SK-N-SH (cell line): ENCODE data around the gene TRIM65. TPM values are rescaled to one million over a fixed set of nuclear protein-coding genes. Genes with fewer than 3 reads are reported as not detected.

Experiments used
- CTCF ChIA-PET: fragments of 300-600, 350-600 bp; formaldehyde crosslinking; extraction: SDS; loops from one replicate; lab custom pipeline; 2021; lab: Yijun Ruan, JAX
- POLR2A ChIA-PET: fragments of 350-600 bp; sonication (Branson Sonifier 250); formaldehyde crosslinking; extraction: SDS; loops from one replicate; lab custom pipeline; 2020; ENCODE audit warnings: antibody characterized with exemption, inconsistent platforms; lab: Yijun Ruan, JAX
- DNase-seq: peaks from one replicate; pipeline ENCODE4 v3.0.0; 2012
- H2AFZ ChIP-seq: fragments of 200-600 bp; sonication (generic); 2 replicates; pipeline ENCODE4 v1.8.1; 2016; ENCODE audit warnings: antibody characterized with exemption, mild to moderate bottlenecking, low read depth
- H3F3A ChIP-seq: fragments of 200-600 bp; sonication (generic); replicated peaks from 2 replicates; pipeline ENCODE3; 2016; ENCODE audit warnings: antibody characterized with exemption, mild to moderate bottlenecking; ENCODE audit not compliant: insufficient read depth
- H3K27ac ChIP-seq, 2 experiments: fragments of 200-500 bp in 1 of 2; fragments of 200-600 bp in 1 of 2; sonication (Bioruptor generic) in 1 of 2; sonication (generic), shearing (Covaris generic) in 1 of 2; 2 replicates each; pipeline versions ENCODE4 v1.5.1 to v1.6.1; 2014 to 2016; ENCODE audit warnings: low read depth in 2 of 2, inconsistent platforms in 1 of 2, low read length in 1 of 2, mild to moderate bottlenecking in 1 of 2, mixed read lengths in 1 of 2
- H3K27me3 ChIP-seq: fragments of 200-600 bp; sonication (generic), shearing (Covaris generic); 2 replicates; pipeline ENCODE4 v1.6.1; 2016; ENCODE audit warnings: mixed run types; ENCODE audit not compliant: insufficient read depth
- H3K36me3 ChIP-seq, 2 experiments: fragments of 200-500 bp in 1 of 2; fragments of 200-600 bp in 1 of 2; sonication (Bioruptor generic) in 1 of 2; sonication (generic) in 1 of 2; replicated peaks in 1 of 2; 2 replicates each; pipeline versions ENCODE3 to v1.5.1; 2014 to 2016; ENCODE audit warnings: low read length in 1 of 2, mild to moderate bottlenecking in 1 of 2; ENCODE audit not compliant: insufficient read depth in 2 of 2, control insufficient read depth in 1 of 2
- H3K4me1 ChIP-seq, 2 experiments: fragments of 200-500 bp in 1 of 2; fragments of 200-600 bp in 1 of 2; sonication (Bioruptor generic) in 1 of 2; sonication (generic), shearing (Covaris generic) in 1 of 2; 2 replicates each; pipeline versions ENCODE4 v1.5.1 to v1.6.1; 2014 to 2016; ENCODE audit warnings: low read depth in 1 of 2, low read length in 1 of 2, mixed run types in 1 of 2; ENCODE audit not compliant: insufficient read depth in 2 of 2, control insufficient read depth in 1 of 2
- H3K4me2 ChIP-seq: fragments of 200-600 bp; sonication (generic), shearing (Covaris generic); 2 replicates; pipeline ENCODE4 v1.6.1; 2017; ENCODE audit warnings: mixed run types
- H3K4me3 ChIP-seq, 2 experiments: fragments of 200-500 bp in 1 of 2; fragments of 200-600 bp in 1 of 2; sonication (Bioruptor generic) in 1 of 2; sonication (generic), shearing (Covaris generic) in 1 of 2; 2 replicates each; pipeline versions ENCODE4 v1.5.1 to v1.8.1; 2014 to 2016; ENCODE audit warnings: low read depth in 2 of 2, inconsistent platforms in 1 of 2, low read length in 1 of 2, mild to moderate bottlenecking in 1 of 2, mixed read lengths in 1 of 2, moderate library complexity in 1 of 2
- H3K79me2 ChIP-seq: fragments of 200-600 bp; sonication (generic); 2 replicates; pipeline ENCODE4 v1.8.1; 2017; ENCODE audit warnings: mild to moderate bottlenecking; ENCODE audit not compliant: insufficient read depth
- H3K9ac ChIP-seq: fragments of 200-600 bp; sonication (generic); 2 replicates; pipeline ENCODE4 v1.6.1; 2017; ENCODE audit warnings: mixed run types
- H3K9me2 ChIP-seq: fragments of 200-600 bp; sonication (generic); 2 replicates; pipeline ENCODE4 v1.6.1; 2017; ENCODE audit warnings: mixed run types
- H3K9me3 ChIP-seq: fragments of 200-600 bp; sonication (generic); 2 replicates; pipeline ENCODE4 v1.6.1; 2017; ENCODE audit warnings: mixed run types, mild to moderate bottlenecking, moderate library complexity
- H4K20me1 ChIP-seq: fragments of 200-600 bp; sonication (generic); 2 replicates; pipeline ENCODE4 v1.6.1; 2017; ENCODE audit warnings: mild to moderate bottlenecking, mixed run types; ENCODE audit not compliant: insufficient read depth
- ELF1 ChIP-seq: IDR thresholded peaks from 2 replicates; pipeline ENCODE4 v1.4.0; 2012
- EP300 ChIP-seq, 2 experiments: IDR thresholded peaks; 2 replicates each; pipeline versions ENCODE4 v1.4.0 to v1.6.1; 2012; ENCODE audit warnings: borderline replicate concordance in 1 of 2, low read depth in 1 of 2, low read length in 1 of 2
- FOSL2 ChIP-seq: IDR thresholded peaks from 2 replicates; pipeline ENCODE4 v1.4.0; 2012; ENCODE audit warnings: low read depth, mild to moderate bottlenecking, moderate library complexity, borderline replicate concordance
- FOXJ3 ChIP-seq: sonication (generic); formaldehyde crosslinking; IDR thresholded peaks from 2 replicates; pipeline ENCODE4 v1.5.1; 2020; ENCODE audit warnings: mild to moderate bottlenecking, missing genetic modification reagents
- FOXM1 ChIP-seq: IDR thresholded peaks from 2 replicates; pipeline ENCODE4 v1.4.0; 2012; ENCODE audit warnings: low read depth, mild to moderate bottlenecking
- GATA2 ChIP-seq: sonication (generic); formaldehyde crosslinking; IDR thresholded peaks from 2 replicates; pipeline ENCODE4 v1.5.0; 2020; ENCODE audit warnings: mild to moderate bottlenecking, missing genetic modification reagents
- JUND ChIP-seq: IDR thresholded peaks from 2 replicates; pipeline ENCODE4 v1.4.0; 2012
- MEF2A ChIP-seq: IDR thresholded peaks from 2 replicates; pipeline ENCODE4 v1.4.0; 2012; ENCODE audit warnings: low read depth, borderline replicate concordance
- MXI1 ChIP-seq: IDR thresholded peaks from 2 replicates; pipeline ENCODE4 v1.6.1; 2012; ENCODE audit warnings: mild to moderate bottlenecking, low read depth, low read length, improper control_type of control experiment
- NRF1 ChIP-seq: IDR thresholded peaks from 2 replicates; pipeline ENCODE4 v1.6.1; 2012; ENCODE audit warnings: low read depth, mild to moderate bottlenecking, low read length
- RAD21 ChIP-seq: IDR thresholded peaks from 2 replicates; pipeline ENCODE4 v1.6.1; 2012; ENCODE audit warnings: mild to moderate bottlenecking, low read length
- RFX5 ChIP-seq: IDR thresholded peaks from 2 replicates; pipeline ENCODE4 v1.6.1; 2012; ENCODE audit warnings: mild to moderate bottlenecking, improper control_type of control experiment, low read length
- RXRA ChIP-seq: IDR thresholded peaks from 2 replicates; pipeline ENCODE4 v1.4.0; 2012; ENCODE audit warnings: low read depth, mild to moderate bottlenecking, borderline replicate concordance
- SMC3 ChIP-seq: IDR thresholded peaks from 2 replicates; pipeline ENCODE4 v1.6.1; 2012; ENCODE audit warnings: low read depth, low read length, improper control_type of control experiment
- TAF1 ChIP-seq: IDR thresholded peaks from 2 replicates; pipeline ENCODE4 v1.6.1; 2012; ENCODE audit warnings: low read depth, mild to moderate bottlenecking, low read length, moderate library complexity, borderline replicate concordance
- TCF12 ChIP-seq: IDR thresholded peaks from 2 replicates; pipeline ENCODE4 v1.4.0; 2012
- YY1 ChIP-seq: IDR thresholded peaks from 2 replicates; pipeline ENCODE4 v1.4.0; 2012; ENCODE audit warnings: low read depth, mild to moderate bottlenecking
- WGBS: methylation state at CpG from one replicate; pipeline ENCODE4 v1.1.6; 2017; ENCODE audit warnings: low lambda C conversion rate; 5-methylcytosine and 5-hydroxymethylcytosine counted together
- polyA plus RNA-seq, 3 experiments: library from polyadenylated mRNA; depleted of rRNA; stranded (reverse); fragments of >200 nt; gene quantifications; 2 replicates each; pipeline ENCODE4 v1.2.3, GENCODE V29; 2012
- TF ChIP-seq, protein P1 (sequence below): fragments of 150-350 bp; IDR thresholded peaks from 2 replicates; pipeline ENCODE4 v1.6.1; 2016; ENCODE audit warnings: mild to moderate bottlenecking, low read depth, low read length
- TF ChIP-seq, protein P2 (sequence below): fragments of 150-350 bp; IDR thresholded peaks from 2 replicates; pipeline ENCODE4 v1.6.1; 2017; ENCODE audit warnings: antibody characterized with exemption, low read length, low read depth, borderline replicate concordance
- TF ChIP-seq, protein P3 (sequence below): IDR thresholded peaks from 2 replicates; pipeline ENCODE4 v1.4.0; 2012; ENCODE audit warnings: low read depth, borderline replicate concordance
- TF ChIP-seq, protein P4 (sequence below): IDR thresholded peaks from 2 replicates; pipeline ENCODE4 v1.4.0; 2012; ENCODE audit warnings: low read depth, borderline replicate concordance

Gene TRIM65
- polyA plus RNA-seq, 1 of the 3 experiments (the other 2 are of a cell fraction): 13.1 TPM

DNA sequence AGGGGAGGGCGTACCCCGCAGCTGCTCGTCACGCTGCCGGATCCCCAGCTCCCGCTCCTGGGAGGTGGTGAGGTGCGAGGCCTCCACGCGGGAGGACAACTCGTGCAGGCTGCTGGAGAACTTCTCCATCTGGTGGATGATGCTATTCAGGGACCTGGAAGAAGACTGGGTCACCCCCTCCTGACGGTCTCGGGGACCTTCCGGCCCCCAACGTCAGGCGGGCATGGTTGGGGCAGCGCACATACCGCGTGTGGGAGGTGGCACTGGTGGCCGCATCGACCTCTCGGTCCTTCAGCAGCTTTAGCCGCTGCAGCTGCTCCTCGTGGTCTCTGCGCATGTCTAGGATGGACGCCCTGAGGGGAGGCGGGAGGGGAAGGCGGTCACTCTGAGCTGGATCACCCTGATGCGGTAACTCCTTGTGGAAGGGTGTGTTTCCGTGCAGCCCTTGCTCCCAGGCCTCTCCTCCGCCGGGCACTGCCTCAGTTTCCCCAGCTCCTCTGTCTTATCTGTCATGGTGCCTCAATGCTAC, 21.2 kb upstream of the TRIM65 start (continued):
- TF ChIP-seq, protein P1, sequence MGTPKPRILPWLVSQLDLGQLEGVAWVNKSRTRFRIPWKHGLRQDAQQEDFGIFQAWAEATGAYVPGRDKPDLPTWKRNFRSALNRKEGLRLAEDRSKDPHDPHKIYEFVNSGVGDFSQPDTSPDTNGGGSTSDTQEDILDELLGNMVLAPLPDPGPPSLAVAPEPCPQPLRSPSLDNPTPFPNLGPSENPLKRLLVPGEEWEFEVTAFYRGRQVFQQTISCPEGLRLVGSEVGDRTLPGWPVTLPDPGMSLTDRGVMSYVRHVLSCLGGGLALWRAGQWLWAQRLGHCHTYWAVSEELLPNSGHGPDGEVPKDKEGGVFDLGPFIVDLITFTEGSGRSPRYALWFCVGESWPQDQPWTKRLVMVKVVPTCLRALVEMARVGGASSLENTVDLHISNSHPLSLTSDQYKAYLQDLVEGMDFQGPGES: no peak
- TF ChIP-seq RFX5 (no peak), MXI1 (no peak)

DNA sequence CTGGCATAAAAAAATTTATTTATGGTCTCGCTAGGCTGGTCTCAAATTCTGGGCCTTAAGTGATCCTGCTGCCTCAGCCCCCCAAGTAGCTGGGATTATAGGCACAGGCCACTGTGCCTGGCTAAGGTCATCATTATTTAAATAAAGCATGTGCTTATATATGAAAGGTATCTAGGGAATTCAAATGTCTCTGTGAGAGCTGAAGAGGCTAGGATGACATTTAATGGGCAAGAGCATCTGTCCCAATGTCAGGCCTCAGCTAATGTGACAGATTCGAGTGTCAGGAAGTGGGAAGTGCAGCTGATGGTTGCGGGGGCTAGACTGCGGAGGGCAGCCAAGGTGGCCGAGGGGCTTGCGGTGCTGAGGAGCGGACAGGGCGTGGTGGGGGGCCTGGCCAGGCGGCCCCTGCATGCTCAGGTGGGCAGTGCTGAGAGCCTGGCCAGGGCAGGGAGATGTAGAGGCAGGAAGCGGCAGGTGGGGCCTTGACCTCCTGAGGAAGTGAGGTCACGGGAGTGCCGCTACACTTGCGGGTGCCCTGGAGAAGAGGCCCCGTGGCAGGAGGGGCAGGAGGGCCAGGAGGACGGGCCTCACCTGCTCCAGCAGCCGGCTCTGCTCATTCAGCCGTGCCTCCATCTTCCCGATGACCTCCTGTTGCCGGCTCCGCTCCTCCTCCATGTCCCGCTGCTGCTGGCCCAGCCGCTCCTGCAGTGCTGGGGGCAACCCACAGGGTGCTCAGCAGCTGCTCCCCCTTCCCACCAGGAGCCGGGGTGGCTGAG, 20.6 kb upstream of the TRIM65 start:
- no peaks in the 10 kb centered on the region for H3K9me3 ChIP-seq
- H2AFZ ChIP-seq: no peak overlapping the region
- H4K20me1 ChIP-seq: no peaks in the 10 kb centered on the region
- H3K4me3 ChIP-seq: no peak overlapping the region
- DNase-seq: no peak
- H3F3A ChIP-seq: no peaks in the 10 kb centered on the region
- no peak overlapping the region for H3K4me2 ChIP-seq
- H3K27ac ChIP-seq: no peak overlapping the region
- TF ChIP-seq FOXJ3 (CRISPR knock-in tag): no peak
- TF ChIP-seq TCF12: no peak
- no peak for TF ChIP-seq MEF2A
- TF ChIP-seq, protein P2, sequence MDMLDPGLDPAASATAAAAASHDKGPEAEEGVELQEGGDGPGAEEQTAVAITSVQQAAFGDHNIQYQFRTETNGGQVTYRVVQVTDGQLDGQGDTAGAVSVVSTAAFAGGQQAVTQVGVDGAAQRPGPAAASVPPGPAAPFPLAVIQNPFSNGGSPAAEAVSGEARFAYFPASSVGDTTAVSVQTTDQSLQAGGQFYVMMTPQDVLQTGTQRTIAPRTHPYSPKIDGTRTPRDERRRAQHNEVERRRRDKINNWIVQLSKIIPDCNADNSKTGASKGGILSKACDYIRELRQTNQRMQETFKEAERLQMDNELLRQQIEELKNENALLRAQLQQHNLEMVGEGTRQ: no peak
- no peak for TF ChIP-seq YY1
- TF ChIP-seq RAD21: no peak
- TF ChIP-seq EP300 (IDR thresholded peaks at IDR 0.05; ENCODE audit: borderline replicate concordance in 1 of 2, low read depth in 1 of 2, low read length in 1 of 2): no peak
- TF ChIP-seq TAF1: no peak
- TF ChIP-seq, protein P3, sequence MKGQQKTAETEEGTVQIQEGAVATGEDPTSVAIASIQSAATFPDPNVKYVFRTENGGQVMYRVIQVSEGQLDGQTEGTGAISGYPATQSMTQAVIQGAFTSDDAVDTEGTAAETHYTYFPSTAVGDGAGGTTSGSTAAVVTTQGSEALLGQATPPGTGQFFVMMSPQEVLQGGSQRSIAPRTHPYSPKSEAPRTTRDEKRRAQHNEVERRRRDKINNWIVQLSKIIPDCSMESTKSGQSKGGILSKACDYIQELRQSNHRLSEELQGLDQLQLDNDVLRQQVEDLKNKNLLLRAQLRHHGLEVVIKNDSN: no peak
- TF ChIP-seq FOSL2: no peak
- no peak for TF ChIP-seq FOXM1
- no peak for TF ChIP-seq NRF1
- TF ChIP-seq, protein P4, sequence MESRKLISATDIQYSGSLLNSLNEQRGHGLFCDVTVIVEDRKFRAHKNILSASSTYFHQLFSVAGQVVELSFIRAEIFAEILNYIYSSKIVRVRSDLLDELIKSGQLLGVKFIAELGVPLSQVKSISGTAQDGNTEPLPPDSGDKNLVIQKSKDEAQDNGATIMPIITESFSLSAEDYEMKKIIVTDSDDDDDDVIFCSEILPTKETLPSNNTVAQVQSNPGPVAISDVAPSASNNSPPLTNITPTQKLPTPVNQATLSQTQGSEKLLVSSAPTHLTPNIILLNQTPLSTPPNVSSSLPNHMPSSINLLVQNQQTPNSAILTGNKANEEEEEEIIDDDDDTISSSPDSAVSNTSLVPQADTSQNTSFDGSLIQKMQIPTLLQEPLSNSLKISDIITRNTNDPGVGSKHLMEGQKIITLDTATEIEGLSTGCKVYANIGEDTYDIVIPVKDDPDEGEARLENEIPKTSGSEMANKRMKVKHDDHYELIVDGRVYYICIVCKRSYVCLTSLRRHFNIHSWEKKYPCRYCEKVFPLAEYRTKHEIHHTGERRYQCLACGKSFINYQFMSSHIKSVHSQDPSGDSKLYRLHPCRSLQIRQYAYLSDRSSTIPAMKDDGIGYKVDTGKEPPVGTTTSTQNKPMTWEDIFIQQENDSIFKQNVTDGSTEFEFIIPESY: no peak
- TF ChIP-seq SMC3: no peak
- no peak for TF ChIP-seq RXRA
- TF ChIP-seq GATA2 (CRISPR knock-in tag): no peak
- TF ChIP-seq, protein P1: no peak
- no peak for TF ChIP-seq ELF1
- no peak for TF ChIP-seq JUND
- no peaks in the 10 kb centered on the region for H3K9me2 ChIP-seq
- peaks cover 3 to 4% of the 10 kb centered on the region in 2 experiments for H3K36me3 ChIP-seq
- whole genome bisulfite sequencing: 97% methylated on average over 18 of the region's 23 CpGs
- no peaks in the 10 kb centered on the region for H3K27me3 ChIP-seq
- ChIA-PET CTCF (interaction anchor here (0.9 to 5.3 kb wide), 5 partner anchors 10 to 91 kb away, joined by 3 to 28 read pairs (median 10); partner anchors contain the start of gene MRPL38), POLR2A (interaction anchor here (0.5 to 1.0 kb wide), 2 partner anchors 11 to 12 kb away, joined by 3 to 4 read pairs; partner anchors contain the start of gene MRPL38)
- no peaks in the 10 kb centered on the region for H3K4me1 ChIP-seq
- no peak overlapping the region for H3K9ac ChIP-seq
- no peaks in the 10 kb centered on the region for H3K79me2 ChIP-seq
